ENCODE data around the gene TRIM46. TPM values are rescaled to one million over a fixed set of nuclear protein-coding genes. Genes with fewer than 3 reads are reported as not detected.
"Not testable (repeated sequence)": the region's sequence is repeated elsewhere in the genome, so short reads cannot be mapped to it uniquely, and the experiment has no call there.

The TRIM46 gene
- total RNA-seq, 1 donor from 2014 or later, result 0.35 TPM

- TF ChIP-seq CTCF (IDR thresholded peaks at IDR 0.05), result no peak
- intact Hi-C loops (cut with DNase I), result no loop called here
- ATAC-seq (peak; percentile 0 to 15), DNase-seq (no peak)
- Histone ChIP-seq H3K9me3 (no peaks in the 10 kb centered on the region), H3K27ac (peak within 1 kb of the TSS; percentile 100), H3K36me3 (peaks cover 15% of the 10 kb centered on the region), H3K4me1 (peaks cover 33% of the 10 kb centered on the region), H3K27me3 (ENCODE audit: low read depth) (no peaks in the 10 kb centered on the region), H3K4me3 (peak within 1 kb of the TSS; percentile 95)
Measured at GRCh38 chr1:155207806-155208540, 34.3 kb downstream of the TRIM46 start, which contains the start of gene THBS3. Gene THBS3 (minus strand): TSS chr1:155207897. CDS start chr1:155207876, 21 bp downstream.

- Histone ChIP-seq H3K36me3 (peaks cover 15% of the 10 kb centered on the region), H3K4me1 (peaks cover 33% of the 10 kb centered on the region), H3K9me3 (no peaks in the 10 kb centered on the region), H3K27me3 (ENCODE audit: low read depth) (no peaks in the 10 kb centered on the region), H3K27ac (peak within 1 kb of the TSS; percentile 100), H3K4me3 (peak within 1 kb of the TSS; percentile 95)
- no peak for TF ChIP-seq CTCF (IDR thresholded peaks at IDR 0.05)
- ATAC-seq (peak; percentile 89 to 91), DNase-seq (peak; percentile 93)
- intact Hi-C loops (cut with DNase I), result no loop called here
Measured at GRCh38 chr1:155208541-155209311, 35.1 kb downstream of the TRIM46 start, which contains the start of gene MTX1. Gene MTX1 (plus strand): TSS chr1:155208695. CDS start chr1:155208805, 110 bp downstream.

- ATAC-seq (no peak), DNase-seq (no peak)
- Histone ChIP-seq H3K27me3 (ENCODE audit: low read depth) (no peaks in the 10 kb centered on the region), H3K4me1 (peaks cover 33% of the 10 kb centered on the region), H3K9me3 (no peaks in the 10 kb centered on the region), H3K4me3 (peak overlapping the region; percentile 95), H3K36me3 (peaks cover 15% of the 10 kb centered on the region), H3K27ac (peak overlapping the region; percentile 100)
- intact Hi-C loops (cut with DNase I), result no loop called here
- TF ChIP-seq CTCF (IDR thresholded peaks at IDR 0.05), result no peak
Measured at GRCh38 chr1:155209312-155209721, 35.7 kb downstream of the TRIM46 start.

- intact Hi-C loops (cut with DNase I), result no loop called here
- no peak overlapping the region for H3K27ac ChIP-seq
- no peaks in the 10 kb centered on the region for H3K27me3 ChIP-seq (ENCODE audit: low read depth)
- H3K9me3 ChIP-seq, result no peaks in the 10 kb centered on the region
- ATAC-seq (no peak), DNase-seq (no peak)
- no peak overlapping the region for H3K4me3 ChIP-seq
- H3K4me1 ChIP-seq, result peaks cover 33% of the 10 kb centered on the region
- no peak for TF ChIP-seq CTCF (IDR thresholded peaks at IDR 0.05)
- H3K36me3 ChIP-seq, result peaks cover 8% of the 10 kb centered on the region
Measured at GRCh38 chr1:155210314-155211104, 36.9 kb downstream of the TRIM46 start.

GRCh38 chr1:155211381-155212050 lies 37.9 kb downstream of the TRIM46 start:
- H3K36me3 ChIP-seq; H3K9me3 ChIP-seq; H3K27me3 ChIP-seq (ENCODE audit: low read depth); intact Hi-C loops (cut with DNase I); DNase-seq; ATAC-seq; H3K4me3 ChIP-seq; H3K27ac ChIP-seq: not testable (repeated sequence)
- peaks cover 33% of the 10 kb centered on the region for H3K4me1 ChIP-seq

GRCh38 chr1:155212051-155212440 lies 38.4 kb downstream of the TRIM46 start:
- H3K9me3 ChIP-seq; intact Hi-C loops (cut with DNase I); H3K4me3 ChIP-seq; H3K27ac ChIP-seq; H3K36me3 ChIP-seq; DNase-seq; H3K27me3 ChIP-seq (ENCODE audit: low read depth); ATAC-seq: not testable (repeated sequence)
- peaks cover 27% of the 10 kb centered on the region for H3K4me1 ChIP-seq

GRCh38 chr1:155214702-155215101 lies 41.1 kb downstream of the TRIM46 start:
- H3K4me1 ChIP-seq, result peaks cover 19% of the 10 kb centered on the region
- H3K27ac ChIP-seq; H3K9me3 ChIP-seq; ATAC-seq; H3K27me3 ChIP-seq (ENCODE audit: low read depth); H3K36me3 ChIP-seq; H3K4me3 ChIP-seq; intact Hi-C loops (cut with DNase I); DNase-seq: not testable (repeated sequence)

Data from lower lobe of right lung (tissue), 2 donors.